Muscle layer of colon (tissue), 2 donors: ENCODE results near the gene PARP8.

Experiments used
- H3K27ac ChIP-seq: one replicate; pipeline ENCODE4 v1.7.0; 2013; ENCODE audit warnings: low read depth, mild to moderate bottlenecking, low read length, moderate library complexity
- H3K27me3 ChIP-seq, 2 donors: one replicate each; pipeline ENCODE4 v1.7.0; 2013; ENCODE audit warnings: low read length in 2 of 2, mild to moderate bottlenecking in 2 of 2; ENCODE audit not compliant: insufficient read depth in 2 of 2, control insufficient read depth in 1 of 2
- H3K36me3 ChIP-seq: one replicate; pipeline ENCODE4 v1.7.0; 2013; ENCODE audit warnings: mild to moderate bottlenecking, low read length; ENCODE audit not compliant: insufficient read depth
- H3K4me1 ChIP-seq: one replicate; pipeline ENCODE4 v1.7.0; 2013; ENCODE audit warnings: mild to moderate bottlenecking, low read length; ENCODE audit not compliant: insufficient read depth
- H3K4me3 ChIP-seq, 2 donors: one replicate each; pipeline ENCODE4 v1.7.0; 2013; ENCODE audit warnings: low read length in 2 of 2, low read depth in 1 of 2, mild to moderate bottlenecking in 1 of 2, moderate library complexity in 1 of 2
- H3K9ac ChIP-seq: one replicate; pipeline ENCODE4 v1.7.0; 2013; ENCODE audit warnings: low read length
- H3K9me3 ChIP-seq: one replicate; pipeline ENCODE4 v1.7.0; 2013; ENCODE audit warnings: mild to moderate bottlenecking, low read length
- donor health status: abdominal sarcoma.
- donor health status: Adenocarcinoma of cecum.

PARP8 gene

GRCh38 chr5:50823568-50823967, 157.1 kb downstream of the PARP8 start:
- peaks cover 4% of the 10 kb centered on the region for H3K36me3 ChIP-seq
- no peak overlapping the region for H3K27ac ChIP-seq
- no peaks in the 10 kb centered on the region for H3K27me3 ChIP-seq
- no peaks in the 10 kb centered on the region for H3K4me1 ChIP-seq
- H3K9ac ChIP-seq = no peak overlapping the region
- H3K4me3 ChIP-seq = no peak overlapping the region
- H3K9me3 ChIP-seq = no peaks in the 10 kb centered on the region

DNA sequence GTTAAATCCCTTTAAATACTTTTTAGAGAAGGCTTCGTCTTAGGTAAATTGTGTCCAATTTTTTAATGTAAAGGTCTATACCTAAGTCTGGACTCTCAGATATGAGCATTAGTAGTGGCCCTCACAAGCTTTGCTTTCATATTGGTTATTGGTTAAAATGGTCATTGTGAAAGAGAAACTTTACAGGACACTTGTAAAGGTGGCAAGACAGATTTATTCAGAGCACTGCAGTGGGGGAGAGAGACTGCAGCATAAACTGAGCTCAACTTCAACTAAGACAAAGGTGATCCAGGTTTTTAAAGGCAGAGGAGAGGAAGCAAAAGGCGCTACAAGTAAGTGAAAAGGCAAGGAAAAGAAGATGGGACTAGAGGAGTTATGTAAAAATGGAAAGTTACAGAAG, 157.7 kb downstream of the PARP8 start:
- Histone ChIP-seq H3K9me3 (no peaks in the 10 kb centered on the region), H3K4me3 (no peak overlapping the region), H3K27ac (no peak overlapping the region), H3K27me3 (no peaks in the 10 kb centered on the region), H3K9ac (no peak overlapping the region), H3K36me3 (peaks cover 8% of the 10 kb centered on the region), H3K4me1 (no peaks in the 10 kb centered on the region)

GRCh38 chr5:50827516-50828247, 161.2 kb downstream of the PARP8 start:
- no peaks in the 10 kb centered on the region for H3K9me3 ChIP-seq
- no peaks in the 10 kb centered on the region for H3K4me1 ChIP-seq
- H3K36me3 ChIP-seq = peaks cover 9% of the 10 kb centered on the region
- no peak overlapping the region for H3K27ac ChIP-seq
- no peak overlapping the region for H3K9ac ChIP-seq
- no peak overlapping the region for H3K4me3 ChIP-seq
- H3K27me3 ChIP-seq = no peaks in the 10 kb centered on the region

DNA sequence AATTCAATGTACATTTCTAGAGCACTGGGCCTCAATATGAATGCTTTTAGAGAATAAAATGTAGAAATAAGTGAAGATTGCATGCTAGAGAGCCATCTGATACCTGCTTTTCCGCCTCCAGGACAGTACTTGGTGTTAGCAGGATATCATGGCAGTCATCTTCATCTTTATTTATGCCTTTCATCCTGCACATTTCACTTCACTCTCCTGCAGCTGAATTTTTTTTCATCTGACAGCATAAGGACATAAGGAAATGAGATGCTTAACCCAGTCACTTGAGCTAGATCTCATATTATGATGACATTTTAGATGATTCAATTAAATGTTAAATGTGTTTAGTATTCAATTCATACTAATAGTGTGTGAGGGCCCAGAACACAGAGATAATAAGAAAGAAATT, 162.6 kb downstream of the PARP8 start:
- H3K36me3 ChIP-seq = peaks cover 6% of the 10 kb centered on the region
- no peak overlapping the region for H3K27ac ChIP-seq
- no peaks in the 10 kb centered on the region for H3K27me3 ChIP-seq
- no peaks in the 10 kb centered on the region for H3K9me3 ChIP-seq
- H3K4me1 ChIP-seq = no peaks in the 10 kb centered on the region
- no peak overlapping the region for H3K4me3 ChIP-seq
- H3K9ac ChIP-seq = no peak overlapping the region

DNA sequence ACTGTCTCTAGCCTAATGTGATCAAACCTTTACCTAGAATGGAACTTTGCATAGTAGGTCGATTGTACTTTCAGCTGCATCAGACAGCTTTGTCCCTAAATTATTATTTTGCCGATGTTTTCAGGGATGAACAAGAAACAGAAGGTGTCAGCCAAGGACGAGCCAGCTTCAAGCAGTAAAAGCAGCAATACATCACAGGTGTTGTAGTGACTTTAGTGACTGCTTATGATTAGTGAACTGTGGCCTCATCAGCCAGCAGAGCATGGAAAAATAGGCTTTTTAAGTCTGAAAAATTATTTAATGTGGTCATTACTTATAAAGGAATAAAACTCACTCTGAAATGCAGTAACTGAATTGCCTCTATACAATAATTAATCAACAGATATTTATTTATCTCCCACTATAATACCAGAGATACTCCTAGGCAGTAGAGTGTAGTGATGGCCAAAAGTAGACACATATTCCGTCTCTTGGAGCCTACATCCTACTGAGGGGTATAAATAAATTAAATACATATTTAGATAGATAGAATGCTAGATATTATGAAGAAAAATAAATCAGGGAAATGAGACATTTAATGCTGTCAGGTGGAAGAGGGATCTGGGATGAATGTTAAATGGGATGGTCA, 166.3 kb downstream of the PARP8 start:
- H3K9ac ChIP-seq = no peak overlapping the region
- no peak overlapping the region for H3K4me3 ChIP-seq
- H3K9me3 ChIP-seq = no peaks in the 10 kb centered on the region
- H3K27ac ChIP-seq = no peak overlapping the region
- no peaks in the 10 kb centered on the region for H3K27me3 ChIP-seq
- H3K4me1 ChIP-seq = no peaks in the 10 kb centered on the region
- H3K36me3 ChIP-seq = peaks cover 5% of the 10 kb centered on the region

- H3K9me3 ChIP-seq = no peaks in the 10 kb centered on the region
- H3K27ac ChIP-seq = no peak overlapping the region
- no peak overlapping the region for H3K9ac ChIP-seq
- no peaks in the 10 kb centered on the region for H3K4me1 ChIP-seq
- H3K4me3 ChIP-seq = no peak overlapping the region
- no peaks in the 10 kb centered on the region for H3K27me3 ChIP-seq
- no peaks in the 10 kb centered on the region for H3K36me3 ChIP-seq
Measured at GRCh38 chr5:50836356-50836755, 169.9 kb downstream of the PARP8 start.

DNA sequence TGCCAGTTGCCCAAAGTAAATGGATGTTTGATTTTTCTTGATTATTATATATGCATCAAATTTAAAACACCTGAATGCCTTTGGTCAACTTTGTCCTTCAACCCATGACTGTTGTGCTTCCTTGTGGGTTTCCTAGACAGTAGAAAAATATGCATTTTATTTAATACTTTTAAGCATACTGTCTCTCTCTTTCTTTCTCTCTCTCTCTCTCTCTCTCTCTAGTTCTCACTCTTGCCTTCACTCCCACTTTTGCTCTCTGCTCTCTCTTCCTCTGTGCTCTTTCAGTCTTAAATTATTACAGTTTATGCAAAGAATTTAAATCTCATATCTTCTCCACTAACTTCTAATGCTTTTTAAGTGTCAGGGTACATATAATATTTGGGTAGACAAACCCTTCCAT, 173.0 kb downstream of the PARP8 start:
- Histone ChIP-seq H3K4me1 (no peaks in the 10 kb centered on the region), H3K36me3 (no peaks in the 10 kb centered on the region), H3K27ac (no peak overlapping the region), H3K27me3 (no peaks in the 10 kb centered on the region), H3K9ac (no peak overlapping the region), H3K4me3 (no peak overlapping the region), H3K9me3 (no peaks in the 10 kb centered on the region)

DNA sequence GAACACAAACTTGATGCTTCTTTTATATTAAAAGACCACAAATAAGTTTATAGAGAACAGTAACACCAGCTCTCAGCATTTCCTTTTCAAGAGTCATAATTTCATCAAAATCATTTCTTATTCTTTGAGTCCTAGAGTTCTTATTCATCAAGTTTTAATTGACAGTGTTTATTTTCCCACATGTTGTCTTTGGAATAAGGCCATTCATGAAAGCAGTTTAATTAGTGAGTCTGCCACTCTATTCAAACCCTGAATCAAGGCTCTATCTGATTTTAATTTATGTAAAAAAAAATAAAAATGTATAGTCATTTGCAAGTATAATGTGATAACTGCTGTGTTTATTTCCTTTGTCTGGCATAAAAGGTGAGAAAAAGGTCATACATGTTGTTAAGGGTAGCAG, 176.7 kb downstream of the PARP8 start:
- Histone ChIP-seq H3K36me3 (no peaks in the 10 kb centered on the region), H3K4me1 (no peaks in the 10 kb centered on the region), H3K4me3 (no peak overlapping the region), H3K27me3 (no peaks in the 10 kb centered on the region), H3K9ac (no peak overlapping the region), H3K27ac (no peak overlapping the region), H3K9me3 (no peaks in the 10 kb centered on the region)

GRCh38 chr5:50846261-50846660, 179.8 kb downstream of the PARP8 start:
- Histone ChIP-seq H3K27ac (no peak overlapping the region), H3K27me3 (no peaks in the 10 kb centered on the region), H3K9ac (no peak overlapping the region)

DNA sequence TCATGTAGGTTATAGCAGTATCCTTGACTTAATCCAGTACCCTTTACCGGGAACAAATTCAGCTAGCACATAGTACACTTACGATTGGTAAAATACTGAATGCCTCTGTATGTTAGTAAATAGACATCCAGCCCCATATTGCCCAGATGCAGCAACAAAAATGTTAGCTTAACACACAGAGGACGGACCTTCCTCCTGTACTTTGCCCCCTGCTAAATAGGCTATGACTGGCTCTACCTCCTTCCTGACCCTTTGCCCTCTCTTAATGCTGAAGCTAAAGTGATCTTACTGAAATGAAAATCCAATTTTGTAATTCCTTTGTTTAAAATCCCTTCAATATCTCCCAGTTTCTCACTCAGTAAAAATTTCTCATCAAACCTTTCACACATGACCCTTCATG, 183.1 kb downstream of the PARP8 start:
- Histone ChIP-seq H3K9ac (no peak overlapping the region), H3K27ac (no peak overlapping the region), H3K9me3 (no peaks in the 10 kb centered on the region), H3K4me3 (no peak overlapping the region), H3K27me3 (no peaks in the 10 kb centered on the region), H3K4me1 (no peaks in the 10 kb centered on the region), H3K36me3 (no peaks in the 10 kb centered on the region)

More at GRCh38 chr5:50846261-50846660, 179.8 kb downstream of the PARP8 start:
- H3K4me3 ChIP-seq = no peak overlapping the region
- H3K36me3 ChIP-seq = no peaks in the 10 kb centered on the region
- no peaks in the 10 kb centered on the region for H3K9me3 ChIP-seq
- no peaks in the 10 kb centered on the region for H3K4me1 ChIP-seq

DNA sequence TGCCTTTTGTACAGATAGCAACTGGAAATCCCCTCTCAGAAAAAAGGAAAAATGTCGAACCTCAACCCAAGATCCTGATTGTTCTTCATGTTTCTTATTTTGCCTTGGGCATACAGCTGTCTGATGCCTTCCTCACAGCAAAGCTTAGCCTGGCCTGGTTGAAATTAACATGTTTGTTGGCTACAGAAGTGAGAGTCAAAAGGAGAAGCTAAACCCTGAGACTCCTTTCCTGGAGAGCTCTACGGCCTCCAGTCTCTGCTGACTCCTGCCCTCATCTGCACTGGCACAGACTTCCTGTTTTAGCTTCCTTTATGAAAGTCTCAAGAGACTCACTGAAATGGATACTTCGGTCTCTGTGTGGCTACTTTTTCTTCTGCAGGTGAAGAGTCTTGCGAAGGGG, 186.7 kb downstream of the PARP8 start:
- Histone ChIP-seq H3K4me1 (no peaks in the 10 kb centered on the region), H3K27ac (no peak overlapping the region), H3K27me3 (no peaks in the 10 kb centered on the region), H3K9me3 (no peaks in the 10 kb centered on the region), H3K36me3 (no peaks in the 10 kb centered on the region), H3K9ac (no peak overlapping the region), H3K4me3 (no peak overlapping the region)

DNA sequence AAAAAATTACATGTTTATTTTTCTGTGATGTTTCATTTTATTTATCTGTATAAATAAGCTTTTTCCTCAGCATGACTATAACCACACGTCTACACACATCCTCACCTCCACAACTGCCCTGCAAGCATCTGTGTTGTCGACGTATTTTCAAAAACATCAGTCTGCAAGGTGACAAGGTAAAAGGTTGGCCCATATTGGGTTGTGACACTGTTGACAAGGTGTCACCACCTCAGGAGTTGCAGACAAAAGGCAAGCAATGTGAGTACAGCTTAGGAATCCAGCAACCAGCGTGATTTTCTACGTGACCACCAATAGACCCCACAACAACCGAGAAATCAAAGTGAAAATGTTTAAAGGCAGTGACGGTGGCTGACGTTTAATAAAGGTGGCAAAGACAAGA, 187.6 kb downstream of the PARP8 start:
- H3K27me3 ChIP-seq = no peaks in the 10 kb centered on the region
- H3K9ac ChIP-seq = no peak overlapping the region
- H3K27ac ChIP-seq = no peak overlapping the region
- H3K9me3 ChIP-seq = no peaks in the 10 kb centered on the region
- no peak overlapping the region for H3K4me3 ChIP-seq
- no peaks in the 10 kb centered on the region for H3K4me1 ChIP-seq
- no peaks in the 10 kb centered on the region for H3K36me3 ChIP-seq
